ENCODE measurements around the gene DCLRE1A.

Gene DCLRE1A

GRCh38 chr10:113801569-113801968 lies 52.3 kb downstream of the DCLRE1A start:
- H3K4me3 ChIP-seq (ENCODE audit: low read depth, low read length), result no peak overlapping the region

DNA sequence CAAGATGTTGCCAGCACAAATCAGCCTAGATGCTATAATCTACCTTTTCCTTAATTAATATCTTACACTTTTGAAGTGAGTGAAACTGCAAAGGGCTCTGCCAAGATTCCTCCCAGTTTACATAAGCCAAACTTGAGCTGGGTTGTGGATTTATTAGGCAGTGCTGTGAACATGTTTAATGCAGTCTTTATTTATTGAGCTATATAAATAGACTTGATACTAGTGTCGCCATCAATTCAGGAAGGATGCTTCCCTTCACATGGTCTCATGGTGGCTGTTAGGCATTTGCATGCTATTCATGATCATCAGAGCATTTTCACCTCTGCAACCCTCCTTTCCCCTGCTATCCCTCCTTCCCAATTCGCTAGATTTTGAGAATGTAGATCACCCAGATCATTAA lies 62.2 kb downstream of the DCLRE1A start:
- no peak overlapping the region for H3K4me3 ChIP-seq (ENCODE audit: low read depth, low read length)

DNA sequence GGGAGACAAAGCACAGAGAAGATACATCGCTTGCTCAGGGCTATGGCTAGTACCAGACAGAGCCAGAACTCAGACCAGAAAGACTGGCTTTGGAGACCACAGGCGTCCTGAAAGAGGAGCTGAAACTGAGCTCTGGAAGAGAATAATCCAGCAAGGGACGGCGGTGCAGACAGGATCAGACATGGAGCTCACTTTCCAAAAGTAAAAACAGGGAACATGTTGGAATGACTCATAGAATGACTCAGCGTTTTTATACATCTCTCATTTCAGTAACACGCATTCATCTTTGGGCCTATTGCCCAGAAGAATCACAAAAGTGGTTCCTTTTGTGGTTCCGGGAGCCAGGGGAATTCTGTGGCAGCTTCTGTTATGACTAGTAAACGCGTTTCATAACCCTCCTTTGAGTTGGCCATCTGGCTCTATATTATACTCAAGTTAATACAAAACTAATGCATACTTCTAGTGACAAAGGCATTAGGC lies 65.2 kb downstream of the DCLRE1A start:
- H3K4me3 ChIP-seq (ENCODE audit: low read depth, low read length), result no peak overlapping the region

Data from iPS-11a (cell line).